Measurements from ENCODE around the gene BEST4.
A peak's percentile ranks its signal among the peaks of the same experiment; 100 is the strongest.
"Not testable (repeated sequence)": the region's sequence is repeated elsewhere in the genome, so short reads cannot be mapped to it uniquely, and the experiment has no call there.

The BEST4 gene

GRCh38 chr1:44801491-44802305 lies 13.7 kb upstream of the BEST4 start:
- Histone ChIP-seq H3K4me1 (ENCODE audit: control insufficient read depth, low read length) (peaks cover 34% of the 10 kb centered on the region), H3K27ac (ENCODE audit: low read depth, low read length) (no peak overlapping the region)

GRCh38 chr1:44799770-44800584 lies 12.0 kb upstream of the BEST4 start, which contains the start of gene PLK3:
PLK3 (plus strand) TSS chr1:44800377; CDS start chr1:44800464, 87 bp downstream.
- Histone ChIP-seq H3K4me2 (ENCODE audit: low read length) (peak within 1 kb of the TSS; percentile 96), H3K36me3 (ENCODE audit: control insufficient read depth, low read length) (peaks cover 30% of the 10 kb centered on the region), H3K4me3 (ENCODE audit: low read length) (peak within 1 kb of the TSS; percentile 87), H3K9me3 (ENCODE audit: control insufficient read depth, insufficient read depth, low read length) (no peaks in the 10 kb centered on the region), H3K27me3 (ENCODE audit: control insufficient read depth, low read length) (no peaks in the 10 kb centered on the region), H3K27ac (ENCODE audit: low read depth, low read length) (peak within 1 kb of the TSS; percentile 62), H4K20me1 (ENCODE audit: control insufficient read depth, insufficient read depth, low read depth, low read length) (no peaks in the 10 kb centered on the region), H3K9me2 (replicated peaks; ENCODE audit: control insufficient read depth, low read length) (no peaks in the 10 kb centered on the region), H3K79me2 (ENCODE audit: control insufficient read depth, low read length) (peaks cover 19% of the 10 kb centered on the region), H3F3A (ENCODE audit: control insufficient read depth, insufficient read depth) (no peaks in the 10 kb centered on the region), H3K4me1 (ENCODE audit: control insufficient read depth, low read length) (peaks cover 30% of the 10 kb centered on the region)
- TF ChIP-seq EZH2phosphoT487 (IDR thresholded peaks at IDR 0.05; ENCODE audit: borderline replicate concordance, low read length): no peak
- TF ChIP-seq, protein P1, sequence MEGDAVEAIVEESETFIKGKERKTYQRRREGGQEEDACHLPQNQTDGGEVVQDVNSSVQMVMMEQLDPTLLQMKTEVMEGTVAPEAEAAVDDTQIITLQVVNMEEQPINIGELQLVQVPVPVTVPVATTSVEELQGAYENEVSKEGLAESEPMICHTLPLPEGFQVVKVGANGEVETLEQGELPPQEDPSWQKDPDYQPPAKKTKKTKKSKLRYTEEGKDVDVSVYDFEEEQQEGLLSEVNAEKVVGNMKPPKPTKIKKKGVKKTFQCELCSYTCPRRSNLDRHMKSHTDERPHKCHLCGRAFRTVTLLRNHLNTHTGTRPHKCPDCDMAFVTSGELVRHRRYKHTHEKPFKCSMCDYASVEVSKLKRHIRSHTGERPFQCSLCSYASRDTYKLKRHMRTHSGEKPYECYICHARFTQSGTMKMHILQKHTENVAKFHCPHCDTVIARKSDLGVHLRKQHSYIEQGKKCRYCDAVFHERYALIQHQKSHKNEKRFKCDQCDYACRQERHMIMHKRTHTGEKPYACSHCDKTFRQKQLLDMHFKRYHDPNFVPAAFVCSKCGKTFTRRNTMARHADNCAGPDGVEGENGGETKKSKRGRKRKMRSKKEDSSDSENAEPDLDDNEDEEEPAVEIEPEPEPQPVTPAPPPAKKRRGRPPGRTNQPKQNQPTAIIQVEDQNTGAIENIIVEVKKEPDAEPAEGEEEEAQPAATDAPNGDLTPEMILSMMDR (IDR thresholded peaks at IDR 0.05; ENCODE audit: low read depth, low read length, poor library complexity, severe bottlenecking): peak; percentile 87

More at GRCh38 chr1:44801491-44802305, 13.7 kb upstream of the BEST4 start:
- no peaks in the 10 kb centered on the region for H3F3A ChIP-seq (ENCODE audit: control insufficient read depth, insufficient read depth)
- H3K27me3 ChIP-seq (ENCODE audit: control insufficient read depth, low read length): no peaks in the 10 kb centered on the region
- H3K9me3 ChIP-seq (ENCODE audit: control insufficient read depth, insufficient read depth, low read length): no peaks in the 10 kb centered on the region
- TF ChIP-seq EZH2phosphoT487 (IDR thresholded peaks at IDR 0.05; ENCODE audit: borderline replicate concordance, low read length): no peak
- TF ChIP-seq, protein P1 (IDR thresholded peaks at IDR 0.05; ENCODE audit: low read depth, low read length, poor library complexity, severe bottlenecking): no peak
- H3K4me2 ChIP-seq (ENCODE audit: low read length): peak overlapping the region; percentile 96
- H4K20me1 ChIP-seq (ENCODE audit: control insufficient read depth, insufficient read depth, low read depth, low read length): no peaks in the 10 kb centered on the region
- H3K9me2 ChIP-seq (replicated peaks; ENCODE audit: control insufficient read depth, low read length): no peaks in the 10 kb centered on the region
- H3K79me2 ChIP-seq (ENCODE audit: control insufficient read depth, low read length): peaks cover 19% of the 10 kb centered on the region
- H3K36me3 ChIP-seq (ENCODE audit: control insufficient read depth, low read length): peaks cover 47% of the 10 kb centered on the region
- H3K4me3 ChIP-seq (ENCODE audit: low read length): peak overlapping the region; percentile 87

DNA sequence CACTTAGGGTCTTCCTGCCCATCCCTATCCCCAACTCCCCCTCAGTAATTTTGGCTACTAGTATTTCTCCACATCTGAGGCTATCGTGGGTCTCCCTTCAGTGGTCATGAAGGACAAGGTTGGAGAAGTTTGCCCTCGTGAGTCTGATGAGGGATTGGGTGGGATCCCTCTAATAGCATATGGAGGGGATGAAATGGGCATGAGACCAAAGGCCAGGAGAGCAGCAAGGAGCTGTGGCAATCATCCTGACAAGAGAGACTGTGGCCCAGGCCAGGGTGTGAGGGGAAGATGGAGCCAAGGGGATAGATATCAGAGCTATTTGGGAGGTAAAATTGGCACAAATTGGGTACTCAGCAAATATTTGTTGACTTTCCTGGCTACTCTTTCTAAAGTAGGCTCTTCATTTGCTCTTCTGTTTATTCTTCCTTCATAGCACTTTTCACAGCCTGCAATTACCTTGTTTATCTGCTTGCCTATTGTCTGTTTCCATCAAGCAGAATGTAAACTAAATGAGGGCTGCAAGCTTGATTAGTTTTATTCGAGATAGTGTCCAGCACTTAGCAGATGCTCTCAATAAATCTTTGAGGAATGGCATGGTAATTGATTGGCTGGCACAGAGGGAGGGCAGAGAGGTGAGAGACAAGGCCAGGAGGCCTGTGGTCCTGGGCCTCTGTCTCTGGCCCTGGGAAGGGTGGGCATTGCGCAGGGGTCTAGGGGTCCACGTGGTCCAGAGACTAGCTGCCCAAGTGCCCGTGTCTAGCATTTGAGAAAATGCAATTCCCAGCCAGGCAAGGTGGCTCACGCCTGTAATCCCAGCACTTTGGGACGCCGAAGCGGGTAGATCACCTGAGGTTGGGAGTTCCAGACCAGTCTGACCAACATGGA lies 10.8 kb upstream of the BEST4 start:
- no peak overlapping the region for H3K27ac ChIP-seq (ENCODE audit: low read depth, low read length)
- TF ChIP-seq EZH2phosphoT487 (IDR thresholded peaks at IDR 0.05; ENCODE audit: borderline replicate concordance, low read length): no peak
- TF ChIP-seq, protein P1 (IDR thresholded peaks at IDR 0.05; ENCODE audit: low read depth, low read length, poor library complexity, severe bottlenecking): no peak
- no peak overlapping the region for H3K4me2 ChIP-seq (ENCODE audit: low read length)
- no peaks in the 10 kb centered on the region for H3K9me2 ChIP-seq (replicated peaks; ENCODE audit: control insufficient read depth, low read length)
- H3F3A ChIP-seq (ENCODE audit: control insufficient read depth, insufficient read depth): no peaks in the 10 kb centered on the region
- no peaks in the 10 kb centered on the region for H3K27me3 ChIP-seq (ENCODE audit: control insufficient read depth, low read length)
- no peaks in the 10 kb centered on the region for H4K20me1 ChIP-seq (ENCODE audit: control insufficient read depth, insufficient read depth, low read depth, low read length)
- H3K4me1 ChIP-seq (ENCODE audit: control insufficient read depth, low read length): peaks cover 30% of the 10 kb centered on the region
- H3K4me3 ChIP-seq (ENCODE audit: low read length): no peak overlapping the region
- no peaks in the 10 kb centered on the region for H3K9me3 ChIP-seq (ENCODE audit: control insufficient read depth, insufficient read depth, low read length)
- H3K79me2 ChIP-seq (ENCODE audit: control insufficient read depth, low read length): peaks cover 19% of the 10 kb centered on the region
- peaks cover 21% of the 10 kb centered on the region for H3K36me3 ChIP-seq (ENCODE audit: control insufficient read depth, low read length)

DNA sequence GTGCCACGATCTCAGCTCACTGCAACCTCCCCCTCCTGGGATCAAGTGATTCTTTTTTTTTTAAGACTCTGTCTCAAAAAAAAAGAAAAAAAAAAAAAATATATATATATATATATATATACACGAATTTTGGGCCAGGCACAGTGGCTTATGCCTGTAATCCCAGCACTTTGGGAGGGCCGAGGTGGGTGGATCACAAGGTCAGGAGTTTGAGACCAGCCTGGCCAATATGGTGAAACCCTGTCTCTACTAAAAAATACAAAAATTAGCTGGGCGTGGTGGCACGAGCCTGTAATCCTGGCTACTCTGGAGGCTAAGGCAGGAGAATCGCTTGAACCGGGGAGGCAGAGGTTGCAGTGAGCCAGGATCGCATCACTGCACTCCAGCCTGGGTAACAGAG lies 9.9 kb upstream of the BEST4 start:
- not testable (repeated sequence) for H3K9me2 ChIP-seq (replicated peaks; ENCODE audit: control insufficient read depth, low read length); H3K4me3 ChIP-seq (ENCODE audit: low read length); H3K27me3 ChIP-seq (ENCODE audit: control insufficient read depth, low read length); H3F3A ChIP-seq (ENCODE audit: control insufficient read depth, insufficient read depth); H3K9me3 ChIP-seq (ENCODE audit: control insufficient read depth, insufficient read depth, low read length); H4K20me1 ChIP-seq (ENCODE audit: control insufficient read depth, insufficient read depth, low read depth, low read length); H3K4me2 ChIP-seq (ENCODE audit: low read length); H3K27ac ChIP-seq (ENCODE audit: low read depth, low read length)
- Histone ChIP-seq H3K36me3 (ENCODE audit: control insufficient read depth, low read length) (peaks cover 13% of the 10 kb centered on the region), H3K79me2 (ENCODE audit: control insufficient read depth, low read length) (peaks cover 19% of the 10 kb centered on the region), H3K4me1 (ENCODE audit: control insufficient read depth, low read length) (peaks cover 30% of the 10 kb centered on the region)

Data from DOHH2 (cell line).